H1 (cell line): Measurements from ENCODE around the gene ADM2.

Source experiments
- CEBPB ChIP-seq: IDR thresholded peaks from 2 replicates; pipeline ENCODE4 v1.6.1; 2012; ENCODE audit warnings: low read depth, low read length
- HDAC6 ChIP-seq: IDR thresholded peaks from one replicate; pipeline ENCODE4 v1.7.1; 2012; ENCODE audit warnings: low read depth, mild to moderate bottlenecking, inconsistent platforms, low read length, moderate library complexity
- RAD21 ChIP-seq, 2 experiments: IDR thresholded peaks in 1 of 2; conservative IDR thresholded peaks in 1 of 2; 2 replicates each; pipeline ENCODE4 v1.6.1; 2011; ENCODE audit warnings: low read depth in 2 of 2, low read length in 2 of 2, improper control_type of control experiment in 1 of 2, inconsistent platforms in 1 of 2, mild to moderate bottlenecking in 1 of 2, moderate library complexity in 1 of 2
- SIX5 ChIP-seq: IDR thresholded peaks from 2 replicates; pipeline ENCODE4 v1.6.1; 2011; ENCODE audit warnings: mild to moderate bottlenecking, low read depth, low read length
- TF ChIP-seq, protein P1 (sequence below), 3 experiments: IDR thresholded peaks; 1 replicate in 2 of 3; 2 replicates in 1 of 3; pipeline versions ENCODE4 v1.5.1 to v1.6.1; 2011; ENCODE audit warnings: low read length in 3 of 3, mild to moderate bottlenecking in 3 of 3, inconsistent platforms in 2 of 3, low read depth in 1 of 3, moderate library complexity in 1 of 3; ENCODE audit not compliant: insufficient read depth in 1 of 3; ENCODE audit errors: control extremely low read depth in 1 of 3

DNA sequence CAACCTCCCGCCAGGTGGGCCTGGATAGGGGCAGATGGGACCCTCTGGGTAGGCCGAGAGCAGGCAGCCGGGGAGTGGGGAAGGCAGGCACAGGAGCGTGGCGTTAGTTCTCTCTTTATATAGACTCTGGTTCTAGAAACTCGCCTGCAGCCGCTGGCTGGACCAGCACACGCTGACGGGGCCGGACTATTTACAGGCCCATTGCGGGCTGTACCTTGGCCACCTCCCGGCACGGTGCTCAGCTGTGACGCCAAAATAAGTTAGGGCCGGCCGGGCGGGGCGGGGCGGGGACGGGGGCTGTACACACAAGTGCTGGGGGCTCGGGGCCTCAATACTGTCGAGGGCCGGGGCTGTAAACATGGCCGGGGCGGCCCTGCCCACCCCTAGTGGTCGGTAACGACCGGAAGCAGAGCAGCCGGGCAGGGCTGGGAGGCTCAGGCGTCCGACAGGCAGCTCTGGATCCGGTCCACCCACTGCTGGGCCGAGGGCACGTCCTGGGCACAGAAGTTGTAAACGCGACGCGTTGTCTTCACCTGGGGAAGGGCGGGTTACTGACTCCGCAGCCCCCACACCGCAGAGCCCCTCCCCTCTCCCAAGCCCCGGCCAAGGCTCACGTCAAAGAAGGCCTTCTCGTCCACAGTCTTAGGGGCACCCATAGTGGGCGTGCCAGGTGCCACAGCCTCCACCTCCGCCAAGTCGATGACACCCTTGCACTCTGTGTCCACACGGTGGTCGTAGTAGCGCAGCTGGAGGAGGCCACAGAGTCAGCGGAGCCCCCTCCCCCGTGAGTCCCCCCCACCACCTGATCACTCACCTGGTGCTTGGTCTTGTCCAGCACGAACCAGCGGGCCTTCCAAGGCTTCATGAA, 34.4 kb upstream of the ADM2 start:
- TF ChIP-seq, protein P1, sequence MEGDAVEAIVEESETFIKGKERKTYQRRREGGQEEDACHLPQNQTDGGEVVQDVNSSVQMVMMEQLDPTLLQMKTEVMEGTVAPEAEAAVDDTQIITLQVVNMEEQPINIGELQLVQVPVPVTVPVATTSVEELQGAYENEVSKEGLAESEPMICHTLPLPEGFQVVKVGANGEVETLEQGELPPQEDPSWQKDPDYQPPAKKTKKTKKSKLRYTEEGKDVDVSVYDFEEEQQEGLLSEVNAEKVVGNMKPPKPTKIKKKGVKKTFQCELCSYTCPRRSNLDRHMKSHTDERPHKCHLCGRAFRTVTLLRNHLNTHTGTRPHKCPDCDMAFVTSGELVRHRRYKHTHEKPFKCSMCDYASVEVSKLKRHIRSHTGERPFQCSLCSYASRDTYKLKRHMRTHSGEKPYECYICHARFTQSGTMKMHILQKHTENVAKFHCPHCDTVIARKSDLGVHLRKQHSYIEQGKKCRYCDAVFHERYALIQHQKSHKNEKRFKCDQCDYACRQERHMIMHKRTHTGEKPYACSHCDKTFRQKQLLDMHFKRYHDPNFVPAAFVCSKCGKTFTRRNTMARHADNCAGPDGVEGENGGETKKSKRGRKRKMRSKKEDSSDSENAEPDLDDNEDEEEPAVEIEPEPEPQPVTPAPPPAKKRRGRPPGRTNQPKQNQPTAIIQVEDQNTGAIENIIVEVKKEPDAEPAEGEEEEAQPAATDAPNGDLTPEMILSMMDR (IDR thresholded peaks at IDR 0.05; ENCODE audit: control extremely low read depth in 1 of 3, insufficient read depth in 1 of 3, low read depth in 1 of 3, low read length in 3 of 3) = no peak
- TF ChIP-seq RAD21 (IDR thresholded peaks at IDR 0.05 in 1 of 2, conservative IDR thresholded peaks at IDR 0.05 in 1 of 2; ENCODE audit: low read depth in 2 of 2, low read length in 2 of 2) (no peak), CEBPB (no peak), SIX5 (no peak), HDAC6 (no peak)
